Effector memory CD4-positive, alpha-beta T cell (primary cell): ENCODE data around the gene DOCK3.
"Not testable (repeated sequence)": the region's sequence is repeated elsewhere in the genome, so short reads cannot be mapped to it uniquely, and the experiment has no call there.

Source experiments
- DNase-seq, 3 donors: peaks; one replicate each; pipeline ENCODE4 v3.0.0-alpha.2; 2020
- H3K27ac ChIP-seq: 2 replicates; pipeline ENCODE4 v1.7.0; 2013; ENCODE audit warnings: mild to moderate bottlenecking, low read length, moderate library complexity; ENCODE audit not compliant: insufficient read depth, poor library complexity, severe bottlenecking
- H3K27me3 ChIP-seq: replicated peaks from 2 replicates; pipeline ENCODE4 v1.7.0; 2013; ENCODE audit warnings: mild to moderate bottlenecking, low read length; ENCODE audit not compliant: insufficient read depth, control insufficient read depth, poor library complexity, severe bottlenecking
- H3K36me3 ChIP-seq: 2 replicates; pipeline ENCODE4 v1.7.0; 2013; ENCODE audit warnings: mild to moderate bottlenecking, low read length, moderate library complexity; ENCODE audit not compliant: control insufficient read depth, insufficient read depth
- H3K4me1 ChIP-seq: 2 replicates; pipeline ENCODE4 v1.7.0; 2013; ENCODE audit warnings: low read length, mild to moderate bottlenecking; ENCODE audit not compliant: control insufficient read depth, insufficient read depth, poor library complexity, severe bottlenecking
- H3K4me3 ChIP-seq: 2 replicates; pipeline ENCODE4 v1.7.0; 2013; ENCODE audit warnings: low read length, low read depth, mild to moderate bottlenecking; ENCODE audit not compliant: insufficient read depth, poor library complexity, severe bottlenecking
- H3K9me3 ChIP-seq: 2 replicates; pipeline ENCODE4 v1.7.0; 2013; ENCODE audit warnings: mild to moderate bottlenecking, low read length, moderate library complexity; ENCODE audit not compliant: control insufficient read depth

Gene DOCK3

GRCh38 chr3:50777680-50778079 lies 103.0 kb downstream of the DOCK3 start:
- no peak for DNase-seq
- Histone ChIP-seq H3K27ac (no peak overlapping the region), H3K27me3 (no peaks in the 10 kb centered on the region), H3K4me3 (no peak overlapping the region), H3K9me3 (no peaks in the 10 kb centered on the region), H3K36me3 (no peaks in the 10 kb centered on the region), H3K4me1 (no peaks in the 10 kb centered on the region)

DNA sequence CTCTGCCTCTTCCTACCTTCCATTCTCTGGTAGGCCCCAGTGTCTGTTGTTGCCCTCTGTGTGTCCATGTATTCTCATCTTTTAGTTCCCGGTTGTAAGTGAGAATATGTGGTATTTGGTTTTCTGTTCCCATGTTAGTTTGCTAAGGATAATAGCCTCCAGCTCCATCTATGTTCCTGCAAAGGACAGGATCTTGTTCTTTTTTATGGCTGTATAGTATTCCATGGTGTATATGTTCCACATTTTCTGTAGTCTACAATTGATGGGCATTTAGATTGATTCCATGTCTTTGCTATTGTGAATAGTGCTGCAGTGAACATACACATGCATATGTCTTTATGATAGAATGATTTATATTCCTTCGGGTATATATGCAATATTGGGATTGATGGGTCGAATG lies 107.0 kb downstream of the DOCK3 start:
- not testable (repeated sequence) for H3K4me1 ChIP-seq, DNase-seq, H3K36me3 ChIP-seq, H3K27ac ChIP-seq, H3K4me3 ChIP-seq, H3K27me3 ChIP-seq, H3K9me3 ChIP-seq

DNA sequence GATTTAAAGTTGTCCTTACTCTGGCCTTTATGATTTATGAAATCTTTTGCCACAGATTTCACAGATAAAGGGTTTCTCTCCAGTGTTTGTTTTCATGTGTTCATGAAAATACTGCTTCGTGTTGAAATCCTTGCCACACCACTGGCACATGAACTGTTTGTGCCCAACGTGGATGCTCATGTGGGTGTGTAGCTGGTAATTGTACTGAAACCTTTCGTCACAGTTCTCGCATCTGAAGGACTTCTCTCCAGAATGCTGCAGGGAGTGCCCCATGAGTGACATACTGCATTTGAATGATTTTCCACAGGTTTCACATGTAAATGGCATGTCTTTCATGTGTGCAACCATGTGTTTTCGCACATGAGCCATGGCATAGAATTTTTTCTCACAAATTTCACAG lies 111.9 kb downstream of the DOCK3 start:
- no peak overlapping the region for H3K27ac ChIP-seq
- H3K4me3 ChIP-seq, result no peak overlapping the region
- no peaks in the 10 kb centered on the region for H3K9me3 ChIP-seq
- DNase-seq, result no peak
- no peaks in the 10 kb centered on the region for H3K27me3 ChIP-seq
- no peaks in the 10 kb centered on the region for H3K4me1 ChIP-seq
- H3K36me3 ChIP-seq, result no peaks in the 10 kb centered on the region

- H3K27ac ChIP-seq, H3K4me3 ChIP-seq, H3K4me1 ChIP-seq, H3K36me3 ChIP-seq, H3K9me3 ChIP-seq, DNase-seq, H3K27me3 ChIP-seq: not testable (repeated sequence)
These were observed 116.2 kb downstream of the DOCK3 start for GRCh38 chr3:50790894-50791293.

GRCh38 chr3:50792568-50792967 lies 117.8 kb downstream of the DOCK3 start:
- Histone ChIP-seq H3K27ac (no peak overlapping the region), H3K4me1 (no peaks in the 10 kb centered on the region), H3K36me3 (no peaks in the 10 kb centered on the region), H3K27me3 (no peaks in the 10 kb centered on the region), H3K9me3 (no peaks in the 10 kb centered on the region), H3K4me3 (no peak overlapping the region)
- DNase-seq, result no peak

DNA sequence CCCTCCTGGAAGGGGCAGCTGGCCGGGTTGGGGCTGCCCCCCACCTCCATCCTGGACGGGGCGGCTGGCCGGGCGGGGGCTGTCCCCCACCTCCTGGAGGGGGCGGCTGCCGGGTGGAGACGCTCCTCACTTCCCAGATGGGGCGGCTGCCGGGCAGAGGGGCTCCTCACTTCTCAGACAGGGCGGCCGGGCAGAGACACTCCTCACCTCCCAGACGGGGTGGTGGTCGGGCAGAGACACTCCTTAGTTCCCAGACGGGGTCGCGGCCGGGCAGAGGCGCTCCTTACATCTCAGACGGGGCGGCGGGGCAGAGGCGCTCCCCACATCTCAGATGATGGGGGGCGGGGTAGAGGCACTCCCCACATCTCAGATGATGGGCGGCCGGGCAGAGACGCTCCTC lies 129.1 kb downstream of the DOCK3 start:
- not testable (repeated sequence) for H3K27ac ChIP-seq, H3K4me1 ChIP-seq, DNase-seq, H3K36me3 ChIP-seq, H3K4me3 ChIP-seq, H3K27me3 ChIP-seq, H3K9me3 ChIP-seq

DNA sequence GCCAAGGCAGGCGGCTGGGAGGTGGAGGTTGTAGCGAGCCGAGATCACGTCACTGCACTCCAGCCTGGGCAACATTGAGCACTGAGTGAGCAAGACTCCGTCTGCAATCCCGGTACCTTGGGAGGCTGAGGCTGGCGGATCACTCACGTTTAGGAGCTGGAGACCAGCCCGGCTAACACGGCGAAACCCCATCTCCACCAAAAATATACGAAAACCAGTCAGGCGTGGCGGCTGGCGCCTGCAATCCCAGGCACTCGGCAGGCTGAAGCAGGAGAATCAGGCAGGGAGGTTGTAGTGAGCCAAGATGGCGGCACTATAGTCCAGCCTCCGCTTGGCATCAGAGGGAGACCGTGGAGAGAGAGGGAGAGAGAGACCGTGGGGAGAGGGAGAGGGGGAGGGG lies 129.6 kb downstream of the DOCK3 start:
- H3K4me1 ChIP-seq, H3K4me3 ChIP-seq, DNase-seq, H3K27me3 ChIP-seq, H3K27ac ChIP-seq, H3K36me3 ChIP-seq, H3K9me3 ChIP-seq: not testable (repeated sequence)

DNA sequence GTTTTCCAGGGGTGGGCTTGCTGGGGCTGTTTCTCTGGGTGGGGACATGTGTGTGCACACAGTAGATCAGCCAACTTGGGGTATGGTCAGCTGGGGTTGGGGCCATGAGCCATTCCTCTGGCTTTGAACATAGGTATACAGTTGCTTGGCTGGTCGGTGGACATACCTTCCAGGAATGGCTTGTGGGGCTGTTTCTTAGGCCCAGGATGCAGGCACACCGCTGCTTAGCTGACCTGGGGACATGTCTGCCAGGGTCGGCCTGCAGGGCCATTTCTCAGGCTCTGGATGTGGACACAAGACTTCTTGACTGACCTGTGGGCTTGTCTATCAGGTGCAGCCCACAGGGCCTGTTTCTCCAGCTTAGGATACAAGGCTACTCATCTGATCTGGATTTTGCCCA lies 130.6 kb downstream of the DOCK3 start:
- Histone ChIP-seq H3K27ac (no peak overlapping the region), H3K9me3 (no peaks in the 10 kb centered on the region), H3K4me3 (no peak overlapping the region), H3K36me3 (no peaks in the 10 kb centered on the region), H3K4me1 (no peaks in the 10 kb centered on the region), H3K27me3 (no peaks in the 10 kb centered on the region)
- no peak for DNase-seq

GRCh38 chr3:50806031-50806430 lies 131.3 kb downstream of the DOCK3 start:
- Histone ChIP-seq H3K27ac (no peak overlapping the region), H3K4me1 (no peaks in the 10 kb centered on the region), H3K27me3 (no peaks in the 10 kb centered on the region), H3K9me3 (no peaks in the 10 kb centered on the region), H3K36me3 (no peaks in the 10 kb centered on the region), H3K4me3 (no peak overlapping the region)
- DNase-seq, result no peak

- H3K27ac ChIP-seq, result no peak overlapping the region
- no peaks in the 10 kb centered on the region for H3K9me3 ChIP-seq
These were observed 132.1 kb downstream of the DOCK3 start for GRCh38 chr3:50806806-50807205.

GRCh38 chr3:50807266-50807665 lies 132.5 kb downstream of the DOCK3 start:
- Histone ChIP-seq H3K4me1 (no peaks in the 10 kb centered on the region), H3K4me3 (no peak overlapping the region), H3K36me3 (no peaks in the 10 kb centered on the region), H3K9me3 (no peaks in the 10 kb centered on the region), H3K27ac (no peak overlapping the region), H3K27me3 (no peaks in the 10 kb centered on the region)
- DNase-seq, result no peak

More at GRCh38 chr3:50806806-50807205, 132.1 kb downstream of the DOCK3 start:
- no peaks in the 10 kb centered on the region for H3K4me1 ChIP-seq
- no peaks in the 10 kb centered on the region for H3K36me3 ChIP-seq
- H3K4me3 ChIP-seq, result no peak overlapping the region
- H3K27me3 ChIP-seq, result no peaks in the 10 kb centered on the region
- no peak for DNase-seq
